GM12874 (cell line): ENCODE results near the gene KCNIP4.

Source experiments
- CTCF ChIP-seq: IDR thresholded peaks from 2 replicates; pipeline ENCODE4 v1.5.1; 2011; ENCODE audit warnings: low read depth, mild to moderate bottlenecking, control low read depth, low read length, moderate library complexity; ENCODE audit not compliant: insufficient read depth

The KCNIP4 gene

GRCh38 chr4:21849077-21849476, 99.5 kb downstream of the KCNIP4 start:
- TF ChIP-seq CTCF: no peak

- TF ChIP-seq CTCF: no peak
Measured at GRCh38 chr4:21848021-21848420, 100.6 kb downstream of the KCNIP4 start.

- no peak for TF ChIP-seq CTCF
Measured at GRCh38 chr4:21845663-21846062, 102.9 kb downstream of the KCNIP4 start.

GRCh38 chr4:21835712-21836111, 112.9 kb downstream of the KCNIP4 start:
- no peak for TF ChIP-seq CTCF

GRCh38 chr4:21830272-21830671, 118.3 kb downstream of the KCNIP4 start:
- TF ChIP-seq CTCF: no peak

GRCh38 chr4:21827575-21827974, 121.0 kb downstream of the KCNIP4 start:
- TF ChIP-seq CTCF: no peak

- TF ChIP-seq CTCF: no peak
Measured at GRCh38 chr4:21826071-21826470, 122.5 kb downstream of the KCNIP4 start.

GRCh38 chr4:21819086-21819485, 129.5 kb downstream of the KCNIP4 start:
- no peak for TF ChIP-seq CTCF
